Colonic mucosa (tissue), 4 donors: Measurements from ENCODE around the gene RNF144A. TPM values are rescaled to one million over a fixed set of nuclear protein-coding genes. Genes with fewer than 3 reads are reported as not detected.
"Not testable (repeated sequence)": the region's sequence is repeated elsewhere in the genome, so short reads cannot be mapped to it uniquely, and the experiment has no call there.

ENCODE experiments used
- DNase-seq: peaks from one replicate; pipeline ENCODE4 v3.0.0-alpha.2; 2020
- H3K27ac ChIP-seq: fragments of 200-600 bp; one replicate; pipeline ENCODE4 v1.8.0; 2021
- H3K27me3 ChIP-seq: fragments of 200-600 bp; one replicate; pipeline ENCODE4 v1.8.0; 2021
- H3K36me3 ChIP-seq: fragments of 200-600 bp; one replicate; pipeline ENCODE4 v1.8.0; 2021
- H3K4me1 ChIP-seq: fragments of 200-600 bp; one replicate; pipeline ENCODE4 v1.8.0; 2021; ENCODE audit warnings: mild to moderate bottlenecking
- H3K4me3 ChIP-seq: fragments of 200-600 bp; one replicate; pipeline ENCODE4 v1.8.0; 2021
- H3K9ac ChIP-seq, 2 donors: one replicate each; pipeline ENCODE4 v1.7.0; 2013; ENCODE audit warnings: control low read depth in 2 of 2, low read depth in 2 of 2, low read length in 2 of 2
- H3K9me3 ChIP-seq: fragments of 200-600 bp; one replicate; pipeline ENCODE4 v1.8.0; 2021
- CTCF ChIP-seq: fragments of 200-600 bp; IDR thresholded peaks from one replicate; pipeline ENCODE4 v1.8.0; 2022; ENCODE audit warnings: antibody characterized with exemption, mild to moderate bottlenecking
- intact Hi-C: fragments of 100-400 bp; cut with DNase I; formaldehyde crosslinking; loops from one replicate; pipeline ENCODE4 v1.14.1; 2022
- total RNA-seq, 2 donors: library from RNA; stranded (reverse); fragmentation: NEBNext Ultra II Directional in 1 of 2; extraction: Animal tissue kit (Norgen Biotek cat#: 25700) in 1 of 2; gene quantifications; one replicate each; pipeline ENCODE4 v1.2.1, GENCODE V29; 2021
- donor health status: healthy.
- donor health status: DM: no; HTN: no; CAD: no.
- donor health status: DM: no; HTN: no; CAD: no.

The RNF144A gene
- total RNA-seq, 2 donors from 2014 or later = 13.9 to 22.6 TPM

GRCh38 chr2:6893876-6894482 lies 23.2 kb upstream of the RNF144A start:
- no peaks in the 10 kb centered on the region for H3K27me3 ChIP-seq
- no peaks in the 10 kb centered on the region for H3K9me3 ChIP-seq
- no peak overlapping the region for H3K9ac ChIP-seq
- H3K4me1 ChIP-seq = no peaks in the 10 kb centered on the region
- DNase-seq = no peak
- H3K4me3 ChIP-seq = no peak overlapping the region
- intact Hi-C loops = no loop called here
- H3K27ac ChIP-seq = no peak overlapping the region
- TF ChIP-seq CTCF = no peak
- H3K36me3 ChIP-seq = no peaks in the 10 kb centered on the region

DNA sequence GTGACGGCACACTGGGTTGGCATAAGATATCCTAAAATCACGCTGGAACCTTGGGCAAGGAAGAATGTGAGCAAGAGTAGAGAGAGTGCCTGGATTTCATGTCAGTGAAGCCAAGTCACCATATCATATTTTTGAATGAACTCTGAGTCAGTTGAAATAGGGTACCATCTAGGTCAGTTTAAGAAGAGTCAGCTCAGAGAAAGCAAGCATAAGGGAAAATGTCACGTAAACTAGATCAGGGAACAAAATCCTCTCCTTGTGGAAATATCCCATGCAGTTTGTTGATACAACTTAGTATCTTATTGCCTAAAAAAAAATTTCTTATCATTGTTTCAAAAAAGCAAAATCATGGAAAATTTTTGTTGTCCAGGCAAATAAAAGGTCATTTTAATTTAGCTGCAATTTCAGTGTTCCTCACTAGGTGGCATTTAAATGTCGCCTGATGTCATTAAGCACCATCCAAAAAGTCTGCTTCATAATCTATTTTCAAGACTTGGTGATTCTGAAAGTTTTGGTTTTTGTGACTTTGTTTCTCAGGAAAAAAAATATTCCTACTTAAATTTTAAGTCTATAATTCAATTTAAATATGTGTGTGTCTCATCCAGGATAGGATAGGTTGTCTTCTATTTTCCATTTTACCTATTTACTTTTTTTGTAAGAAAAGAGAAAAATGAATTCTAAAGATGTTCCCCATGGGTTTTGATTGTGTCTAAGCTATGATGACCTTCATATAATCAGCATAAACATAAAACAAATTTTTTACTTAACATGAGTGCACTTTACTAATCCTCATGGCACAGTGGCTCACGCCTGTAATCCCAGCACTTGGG lies 20.1 kb upstream of the RNF144A start:
- no peak overlapping the region for H3K9ac ChIP-seq
- intact Hi-C loops = loop anchor here (5.0 kb wide), 1 partner anchor 145 kb away; no protein-coding TSS in a partner anchor
- no peak for DNase-seq
- H3K4me3 ChIP-seq = no peak overlapping the region
- no peaks in the 10 kb centered on the region for H3K36me3 ChIP-seq
- H3K9me3 ChIP-seq = no peaks in the 10 kb centered on the region
- H3K4me1 ChIP-seq = no peaks in the 10 kb centered on the region
- no peak overlapping the region for H3K27ac ChIP-seq
- peak; percentile 59 for TF ChIP-seq CTCF
- H3K27me3 ChIP-seq = no peaks in the 10 kb centered on the region

- H3K27ac ChIP-seq, intact Hi-C loops, H3K36me3 ChIP-seq, H3K27me3 ChIP-seq, DNase-seq, H3K9me3 ChIP-seq, H3K4me1 ChIP-seq, H3K4me3 ChIP-seq, H3K9ac ChIP-seq: not testable (repeated sequence)
These were observed 14.6 kb upstream of the RNF144A start for GRCh38 chr2:6902581-6902980.

DNA sequence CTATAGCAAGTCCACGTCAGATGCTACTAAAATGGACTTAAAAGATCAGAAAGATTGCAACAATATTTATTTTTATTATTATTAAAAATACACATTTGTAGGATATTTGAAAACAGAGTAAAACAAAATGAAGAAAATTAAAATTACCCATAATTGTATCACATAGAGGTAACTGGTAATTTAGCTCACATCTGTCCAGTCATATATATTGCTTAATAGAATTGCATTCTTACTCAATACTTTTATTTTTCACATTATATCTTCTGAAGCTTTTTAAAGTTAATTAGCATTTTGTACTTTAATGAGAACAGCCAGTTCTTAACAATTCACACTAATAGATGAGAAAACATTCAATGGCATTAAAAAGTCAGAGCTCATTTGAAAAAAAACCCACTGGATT lies 11.5 kb upstream of the RNF144A start:
- no peaks in the 10 kb centered on the region for H3K9me3 ChIP-seq
- TF ChIP-seq CTCF = no peak
- intact Hi-C loops = no loop called here
- no peak overlapping the region for H3K27ac ChIP-seq
- H3K4me3 ChIP-seq = no peak overlapping the region
- H3K27me3 ChIP-seq = no peaks in the 10 kb centered on the region
- H3K4me1 ChIP-seq = no peaks in the 10 kb centered on the region
- DNase-seq = no peak
- no peak overlapping the region for H3K9ac ChIP-seq
- H3K36me3 ChIP-seq = no peaks in the 10 kb centered on the region

GRCh38 chr2:6906165-6906741 lies 11.0 kb upstream of the RNF144A start:
- H3K9ac ChIP-seq = no peak overlapping the region
- H3K9me3 ChIP-seq = no peaks in the 10 kb centered on the region
- TF ChIP-seq CTCF = no peak
- no peaks in the 10 kb centered on the region for H3K36me3 ChIP-seq
- intact Hi-C loops = no loop called here
- H3K4me1 ChIP-seq = no peaks in the 10 kb centered on the region
- H3K27ac ChIP-seq = no peak overlapping the region
- no peaks in the 10 kb centered on the region for H3K27me3 ChIP-seq
- DNase-seq = no peak
- no peak overlapping the region for H3K4me3 ChIP-seq

GRCh38 chr2:6908291-6908690 lies 8.9 kb upstream of the RNF144A start:
- H3K27ac ChIP-seq = no peak overlapping the region
- intact Hi-C loops = no loop called here
- H3K4me1 ChIP-seq = no peaks in the 10 kb centered on the region

More at GRCh38 chr2:6908291-6908690, 8.9 kb upstream of the RNF144A start:
- Histone ChIP-seq H3K9me3 (no peaks in the 10 kb centered on the region), H3K4me3 (no peak overlapping the region), H3K9ac (no peak overlapping the region), H3K36me3 (no peaks in the 10 kb centered on the region), H3K27me3 (no peaks in the 10 kb centered on the region)
- DNase-seq = no peak
- TF ChIP-seq CTCF = no peak
